Measurements from ENCODE around the gene SLC23A2.
"Not testable (repeated sequence)": the region's sequence is repeated elsewhere in the genome, so short reads cannot be mapped to it uniquely, and the experiment has no call there.

SLC23A2 gene

DNA sequence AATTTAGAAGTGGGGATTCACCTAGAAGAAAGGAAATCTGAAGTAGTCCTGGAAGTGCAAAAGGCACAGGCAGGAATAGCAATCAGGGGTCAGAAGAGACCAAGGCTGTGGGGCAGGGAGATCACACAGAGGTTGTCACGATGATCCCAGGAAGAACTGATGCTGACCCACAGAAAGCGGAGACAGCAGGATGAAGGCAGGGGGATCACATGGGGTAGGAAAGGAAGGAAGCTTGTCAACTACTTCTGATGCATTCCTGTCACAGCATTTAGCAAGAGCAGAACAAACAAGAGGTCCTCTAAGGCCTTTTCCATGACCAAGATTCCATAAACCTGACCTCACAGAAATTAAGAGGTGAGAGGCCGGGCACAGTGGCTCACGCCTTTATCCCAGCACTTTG lies 79.1 kb downstream of the SLC23A2 start:
- H3K4me3 ChIP-seq (ENCODE audit: low read length): no peak overlapping the region
- H3K36me3 ChIP-seq (replicated peaks; ENCODE audit: low read depth, low read length): no peaks in the 10 kb centered on the region
- TF ChIP-seq, protein P1, sequence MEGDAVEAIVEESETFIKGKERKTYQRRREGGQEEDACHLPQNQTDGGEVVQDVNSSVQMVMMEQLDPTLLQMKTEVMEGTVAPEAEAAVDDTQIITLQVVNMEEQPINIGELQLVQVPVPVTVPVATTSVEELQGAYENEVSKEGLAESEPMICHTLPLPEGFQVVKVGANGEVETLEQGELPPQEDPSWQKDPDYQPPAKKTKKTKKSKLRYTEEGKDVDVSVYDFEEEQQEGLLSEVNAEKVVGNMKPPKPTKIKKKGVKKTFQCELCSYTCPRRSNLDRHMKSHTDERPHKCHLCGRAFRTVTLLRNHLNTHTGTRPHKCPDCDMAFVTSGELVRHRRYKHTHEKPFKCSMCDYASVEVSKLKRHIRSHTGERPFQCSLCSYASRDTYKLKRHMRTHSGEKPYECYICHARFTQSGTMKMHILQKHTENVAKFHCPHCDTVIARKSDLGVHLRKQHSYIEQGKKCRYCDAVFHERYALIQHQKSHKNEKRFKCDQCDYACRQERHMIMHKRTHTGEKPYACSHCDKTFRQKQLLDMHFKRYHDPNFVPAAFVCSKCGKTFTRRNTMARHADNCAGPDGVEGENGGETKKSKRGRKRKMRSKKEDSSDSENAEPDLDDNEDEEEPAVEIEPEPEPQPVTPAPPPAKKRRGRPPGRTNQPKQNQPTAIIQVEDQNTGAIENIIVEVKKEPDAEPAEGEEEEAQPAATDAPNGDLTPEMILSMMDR (IDR thresholded peaks at IDR 0.05; ENCODE audit: low read depth, low read length): no peak
- TF ChIP-seq EZH2phosphoT487 (IDR thresholded peaks at IDR 0.05; ENCODE audit: low read depth): no peak
- no peak overlapping the region for H3K9ac ChIP-seq (ENCODE audit: low read length)
- no peak overlapping the region for H3K4me2 ChIP-seq (ENCODE audit: low read length)
- no peak overlapping the region for H2AFZ ChIP-seq (ENCODE audit: low read depth, low read length)
- H3K4me1 ChIP-seq (ENCODE audit: low read length): peaks cover 16% of the 10 kb centered on the region
- H3K27ac ChIP-seq (ENCODE audit: low read length): no peak overlapping the region
- H3K9me3 ChIP-seq (ENCODE audit: insufficient read depth, low read length): no peaks in the 10 kb centered on the region
- no peaks in the 10 kb centered on the region for H3K79me2 ChIP-seq (ENCODE audit: low read length)
- no peaks in the 10 kb centered on the region for H3K27me3 ChIP-seq (ENCODE audit: low read depth, low read length)
- peaks cover 17% of the 10 kb centered on the region for H4K20me1 ChIP-seq (ENCODE audit: insufficient read depth, low read length)

DNA sequence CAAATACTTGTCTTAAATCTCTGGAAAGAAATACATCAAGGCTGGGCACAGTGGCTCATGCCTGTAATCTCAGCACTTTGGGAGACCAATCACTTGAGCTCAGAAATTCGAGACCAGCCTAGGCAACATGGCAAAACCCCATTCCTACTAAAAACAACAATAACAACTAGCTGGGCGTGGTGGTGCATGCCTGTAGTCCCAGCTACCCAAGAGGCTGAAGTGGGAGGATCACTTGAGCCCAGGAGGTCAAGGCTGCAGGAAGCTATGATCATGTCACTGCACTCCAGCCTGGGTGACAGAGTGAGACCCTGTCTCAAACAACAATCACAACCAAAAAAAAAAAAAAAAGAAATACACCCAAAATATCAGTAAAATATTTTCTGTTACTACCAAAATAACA lies 80.0 kb downstream of the SLC23A2 start:
- Histone ChIP-seq H4K20me1 (ENCODE audit: insufficient read depth, low read length) (peaks cover 17% of the 10 kb centered on the region), H3K4me1 (ENCODE audit: low read length) (peaks cover 16% of the 10 kb centered on the region)
- H3K9ac ChIP-seq (ENCODE audit: low read length); H3K4me2 ChIP-seq (ENCODE audit: low read length); H3K9me3 ChIP-seq (ENCODE audit: insufficient read depth, low read length); H3K4me3 ChIP-seq (ENCODE audit: low read length); H2AFZ ChIP-seq (ENCODE audit: low read depth, low read length); H3K27ac ChIP-seq (ENCODE audit: low read length); H3K27me3 ChIP-seq (ENCODE audit: low read depth, low read length); H3K79me2 ChIP-seq (ENCODE audit: low read length); H3K36me3 ChIP-seq (replicated peaks; ENCODE audit: low read depth, low read length): not testable (repeated sequence)

DNA sequence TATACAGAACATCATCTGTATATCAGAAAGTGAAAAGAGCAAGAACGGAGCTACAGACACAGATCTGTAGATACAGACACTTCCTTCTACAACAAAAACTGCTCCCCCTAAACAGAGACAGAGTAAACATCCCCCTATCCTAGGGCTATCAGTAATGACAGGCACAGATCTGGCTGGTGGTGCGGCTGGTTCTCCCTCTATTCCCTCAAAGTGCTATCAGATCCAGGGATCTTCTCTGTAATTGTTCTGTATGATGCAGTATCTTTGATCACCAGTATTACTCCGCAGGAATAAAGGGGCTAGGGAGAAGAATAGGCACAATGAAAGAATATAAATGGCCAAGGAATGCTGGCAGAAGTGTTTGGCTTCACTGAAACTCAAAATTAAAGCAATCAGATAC lies 80.7 kb downstream of the SLC23A2 start:
- Histone ChIP-seq H4K20me1 (ENCODE audit: insufficient read depth, low read length) (peaks cover 17% of the 10 kb centered on the region), H3K27ac (ENCODE audit: low read length) (no peak overlapping the region), H3K36me3 (replicated peaks; ENCODE audit: low read depth, low read length) (no peaks in the 10 kb centered on the region), H3K27me3 (ENCODE audit: low read depth, low read length) (no peaks in the 10 kb centered on the region), H3K9ac (ENCODE audit: low read length) (no peak overlapping the region), H3K4me1 (ENCODE audit: low read length) (peaks cover 16% of the 10 kb centered on the region), H2AFZ (ENCODE audit: low read depth, low read length) (no peak overlapping the region), H3K4me3 (ENCODE audit: low read length) (no peak overlapping the region), H3K9me3 (ENCODE audit: insufficient read depth, low read length) (no peaks in the 10 kb centered on the region), H3K79me2 (ENCODE audit: low read length) (no peaks in the 10 kb centered on the region), H3K4me2 (ENCODE audit: low read length) (no peak overlapping the region)
- no peak for TF ChIP-seq EZH2phosphoT487 (IDR thresholded peaks at IDR 0.05; ENCODE audit: low read depth)
- TF ChIP-seq, protein P1 (IDR thresholded peaks at IDR 0.05; ENCODE audit: low read depth, low read length): no peak

DNA sequence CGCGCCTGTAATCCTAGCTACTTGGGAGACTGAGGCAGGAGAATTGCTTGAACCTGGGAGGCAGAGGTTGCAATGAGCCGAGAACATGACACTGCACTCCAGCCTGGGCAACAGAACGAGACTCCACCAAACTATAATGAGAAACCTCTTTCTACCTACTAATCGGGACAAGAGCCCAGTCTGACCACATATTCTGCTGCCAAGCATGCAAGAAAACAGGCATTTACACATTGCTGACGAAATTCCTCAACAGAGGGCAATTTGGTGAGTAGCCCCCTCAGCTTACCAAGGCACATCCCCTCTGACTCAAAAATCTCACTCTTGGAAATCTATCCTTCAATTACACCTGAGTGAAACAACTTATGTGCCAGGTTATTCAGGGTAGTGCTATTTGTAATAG lies 81.2 kb downstream of the SLC23A2 start:
- no peak overlapping the region for H2AFZ ChIP-seq (ENCODE audit: low read depth, low read length)
- H3K9me3 ChIP-seq (ENCODE audit: insufficient read depth, low read length): no peaks in the 10 kb centered on the region
- H3K4me3 ChIP-seq (ENCODE audit: low read length): no peak overlapping the region
- H3K27me3 ChIP-seq (ENCODE audit: low read depth, low read length): no peaks in the 10 kb centered on the region
- no peak overlapping the region for H3K4me2 ChIP-seq (ENCODE audit: low read length)
- no peak overlapping the region for H3K27ac ChIP-seq (ENCODE audit: low read length)
- H3K9ac ChIP-seq (ENCODE audit: low read length): no peak overlapping the region
- H3K36me3 ChIP-seq (replicated peaks; ENCODE audit: low read depth, low read length): no peaks in the 10 kb centered on the region
- H3K4me1 ChIP-seq (ENCODE audit: low read length): peaks cover 16% of the 10 kb centered on the region
- no peaks in the 10 kb centered on the region for H3K79me2 ChIP-seq (ENCODE audit: low read length)
- H4K20me1 ChIP-seq (ENCODE audit: insufficient read depth, low read length): peaks cover 17% of the 10 kb centered on the region
- TF ChIP-seq, protein P1 (IDR thresholded peaks at IDR 0.05; ENCODE audit: low read depth, low read length): no peak
- no peak for TF ChIP-seq EZH2phosphoT487 (IDR thresholded peaks at IDR 0.05; ENCODE audit: low read depth)
